Naive B cell (primary cell): ENCODE data around the gene MFSD2B. TPM values are rescaled to one million over a fixed set of nuclear protein-coding genes. Genes with fewer than 3 reads are reported as not detected.
"Not testable (repeated sequence)": the region's sequence is repeated elsewhere in the genome, so short reads cannot be mapped to it uniquely, and the experiment has no call there.

ENCODE experiments used
- ATAC-seq, 2 donors: fragments of 150-1000 bp; cut with Tn5 transposase; 2 replicates each; pipeline ENCODE4 v1.10.0; 2021; ENCODE audit warnings: low read depth in 2 of 2, mild to moderate bottlenecking in 2 of 2, moderate library complexity in 2 of 2
- DNase-seq: peaks from one replicate; pipeline ENCODE4 v3.0.0; 2022
- H3K27ac Mint-ChIP-seq, 6 donors: one replicate each; pipeline ENCODE4 v1.8.0; 2020 to 2022; ENCODE audit warnings: mild to moderate bottlenecking in 6 of 6, mixed read lengths in 6 of 6, moderate library complexity in 5 of 6, inconsistent platforms in 2 of 6
- H3K27me3 Mint-ChIP-seq, 3 donors: one replicate each; pipeline ENCODE4 v1.8.0; 2021 to 2022; ENCODE audit warnings: mixed read lengths in 3 of 3, mild to moderate bottlenecking in 1 of 3
- H3K36me3 Mint-ChIP-seq, 2 donors: one replicate each; pipeline ENCODE4 v1.8.0; 2020 to 2022; ENCODE audit warnings: mixed read lengths in 2 of 2, inconsistent platforms in 1 of 2, mild to moderate bottlenecking in 1 of 2
- H3K4me1 Mint-ChIP-seq, 3 donors: one replicate each; pipeline ENCODE4 v1.8.0; 2020 to 2022; ENCODE audit warnings: mixed read lengths in 3 of 3, inconsistent platforms in 1 of 3, mild to moderate bottlenecking in 1 of 3, moderate library complexity in 1 of 3
- H3K4me3 Mint-ChIP-seq, 8 donors: one replicate each; pipeline ENCODE4 v1.8.0; 2020 to 2022; ENCODE audit warnings: mild to moderate bottlenecking in 8 of 8, mixed read lengths in 8 of 8, moderate library complexity in 8 of 8, inconsistent platforms in 2 of 8
- H3K9me3 Mint-ChIP-seq, 7 donors: one replicate each; pipeline ENCODE4 v1.8.0; 2020 to 2022; ENCODE audit warnings: mixed read lengths in 7 of 7, mild to moderate bottlenecking in 5 of 7, inconsistent platforms in 2 of 7, moderate library complexity in 1 of 7
- polyA plus RNA-seq, 6 donors: library from polyadenylated mRNA; unstranded; fragments of 300-500 nt; fragmentation: Illumina TruSeq; gene quantifications; one replicate each; pipeline ENCODE4 v1.2.3, GENCODE V29; 2021; ENCODE audit warnings: low read depth in 6 of 6

MFSD2B gene
- polyA plus RNA-seq, 6 donors from 2014 or later = 0.27 to 0.74 TPM; not detected in 4

GRCh38 chr2:24024018-24024417, 14.1 kb downstream of the MFSD2B start:
- H3K27ac Mint-ChIP-seq = no peak overlapping the region
- no peaks in the 10 kb centered on the region for H3K27me3 Mint-ChIP-seq
- no peaks in the 10 kb centered on the region for H3K4me1 Mint-ChIP-seq

GRCh38 chr2:24024996-24025663, 15.2 kb downstream of the MFSD2B start:
- H3K4me1 Mint-ChIP-seq = no peaks in the 10 kb centered on the region
- no peaks in the 10 kb centered on the region for H3K9me3 Mint-ChIP-seq
- no peak overlapping the region for H3K4me3 Mint-ChIP-seq
- peaks cover 9 to 15% of the 10 kb centered on the region in 2 donors for H3K36me3 Mint-ChIP-seq
- ATAC-seq (no peak), DNase-seq (no peak)
- peak overlapping the region in 2 of 6 donors; percentile 49 to 56 for H3K27ac Mint-ChIP-seq
- no peaks in the 10 kb centered on the region for H3K27me3 Mint-ChIP-seq

More at GRCh38 chr2:24024018-24024417, 14.1 kb downstream of the MFSD2B start:
- no peak for DNase-seq
- Mint-ChIP-seq H3K36me3 (peaks cover 4 to 9% of the 10 kb centered on the region in 2 donors), H3K9me3 (no peaks in the 10 kb centered on the region), H3K4me3 (no peak overlapping the region)
- no peak for ATAC-seq

- no peak overlapping the region for H3K4me3 Mint-ChIP-seq
- peaks cover 9 to 20% of the 10 kb centered on the region in 2 donors for H3K36me3 Mint-ChIP-seq
- no peaks in the 10 kb centered on the region for H3K9me3 Mint-ChIP-seq
- no peak for ATAC-seq
- no peak for DNase-seq
- no peaks in the 10 kb centered on the region for H3K4me1 Mint-ChIP-seq
- no peaks in the 10 kb centered on the region for H3K27me3 Mint-ChIP-seq
- H3K27ac Mint-ChIP-seq = no peak overlapping the region
Observed at GRCh38 chr2:24026233-24026632, 16.3 kb downstream of the MFSD2B start.

- Mint-ChIP-seq H3K4me1 (peaks cover 4 to 7% (median 4%) of the 10 kb centered on the region in 3 donors), H3K27me3 (no peaks in the 10 kb centered on the region), H3K27ac (peak overlapping the region in 1 of 6 donors; percentile 64), H3K36me3 (peaks cover 0 to 5% of the 10 kb centered on the region in 2 donors), H3K9me3 (no peaks in the 10 kb centered on the region), H3K4me3 (no peak overlapping the region)
- ATAC-seq = no peak
- no peak for DNase-seq
Observed at GRCh38 chr2:24038786-24039499, 29.1 kb downstream of the MFSD2B start.

GRCh38 chr2:24040511-24040910, 30.6 kb downstream of the MFSD2B start:
- Mint-ChIP-seq H3K9me3 (no peaks in the 10 kb centered on the region), H3K36me3 (peaks cover 0 to 5% of the 10 kb centered on the region in 2 donors), H3K4me3 (no peak overlapping the region), H3K27ac (no peak overlapping the region), H3K27me3 (no peaks in the 10 kb centered on the region), H3K4me1 (peaks cover 9 to 12% (median 11%) of the 10 kb centered on the region in 3 donors)
- DNase-seq = no peak
- ATAC-seq = no peak

- H3K9me3 Mint-ChIP-seq, H3K36me3 Mint-ChIP-seq, H3K27ac Mint-ChIP-seq, DNase-seq, ATAC-seq, H3K4me3 Mint-ChIP-seq, H3K27me3 Mint-ChIP-seq: not testable (repeated sequence)
- peaks cover 11 to 26% (median 24%) of the 10 kb centered on the region in 3 donors for H3K4me1 Mint-ChIP-seq
Observed at GRCh38 chr2:24043133-24043532, 33.2 kb downstream of the MFSD2B start.

- Mint-ChIP-seq H3K36me3 (no peaks in the 10 kb centered on the region), H3K27ac (no peak overlapping the region), H3K9me3 (no peaks in the 10 kb centered on the region), H3K4me1 (peaks cover 19 to 33% (median 24%) of the 10 kb centered on the region in 3 donors), H3K4me3 (peak overlapping the region in 6 of 8 donors; percentile 88 to 100 (median 96)), H3K27me3 (no peaks in the 10 kb centered on the region)
- DNase-seq = no peak
- ATAC-seq = no peak
Observed at GRCh38 chr2:24045511-24046508, 35.9 kb downstream of the MFSD2B start.

GRCh38 chr2:24046599-24046929, 36.7 kb downstream of the MFSD2B start:
- Mint-ChIP-seq H3K9me3 (no peaks in the 10 kb centered on the region), H3K27ac (no peak overlapping the region)
- ATAC-seq = no peak

GRCh38 chr2:24046930-24047702, 37.2 kb downstream of the MFSD2B start, which contains the start of gene WDCP:
WDCP (minus strand) TSS chr2:24047391; CDS start chr2:24039494, 7,897 bp downstream.
- peak within 1 kb of the TSS; percentile 83 to 98 (median 92) for H3K27ac Mint-ChIP-seq
- H3K4me3 Mint-ChIP-seq = peak within 1 kb of the TSS; percentile 88 to 100 (median 98)
- DNase-seq (peak; percentile 92), ATAC-seq (peak; percentile 99)
- no peaks in the 10 kb centered on the region for H3K36me3 Mint-ChIP-seq
- H3K4me1 Mint-ChIP-seq = peaks cover 19 to 33% (median 24%) of the 10 kb centered on the region in 3 donors
- H3K27me3 Mint-ChIP-seq = no peaks in the 10 kb centered on the region
- no peaks in the 10 kb centered on the region for H3K9me3 Mint-ChIP-seq

More at GRCh38 chr2:24046599-24046929, 36.7 kb downstream of the MFSD2B start:
- Mint-ChIP-seq H3K27me3 (no peaks in the 10 kb centered on the region), H3K4me3 (peak overlapping the region; percentile 88 to 100 (median 98)), H3K4me1 (peaks cover 19 to 33% (median 24%) of the 10 kb centered on the region in 3 donors), H3K36me3 (no peaks in the 10 kb centered on the region)
- DNase-seq = no peak

GRCh38 chr2:24047703-24048033, 37.8 kb downstream of the MFSD2B start:
- Mint-ChIP-seq H3K27ac (peak overlapping the region in 4 of 6 donors; percentile 13 to 98 (median 88)), H3K4me1 (peaks cover 19 to 33% (median 24%) of the 10 kb centered on the region in 3 donors), H3K27me3 (no peaks in the 10 kb centered on the region), H3K36me3 (no peaks in the 10 kb centered on the region), H3K9me3 (no peaks in the 10 kb centered on the region), H3K4me3 (peak overlapping the region; percentile 88 to 100 (median 98))
- DNase-seq (no peak), ATAC-seq (no peak)

GRCh38 chr2:24048769-24049484, 39.0 kb downstream of the MFSD2B start:
- H3K27me3 Mint-ChIP-seq = peaks cover 0 to 2% (median 0%) of the 10 kb centered on the region in 3 donors
- H3K4me1 Mint-ChIP-seq = peaks cover 19 to 33% (median 24%) of the 10 kb centered on the region in 3 donors
- H3K27ac Mint-ChIP-seq = peak overlapping the region in 2 of 6 donors; percentile 21 to 38
- H3K9me3 Mint-ChIP-seq = no peaks in the 10 kb centered on the region
- ATAC-seq (no peak), DNase-seq (no peak)
- peak overlapping the region in 3 of 8 donors; percentile 88 to 99 (median 92) for H3K4me3 Mint-ChIP-seq
- H3K36me3 Mint-ChIP-seq = no peaks in the 10 kb centered on the region

- Mint-ChIP-seq H3K27ac (peak within 1 kb of the TSS in 2 of 6 donors; percentile 21 to 38), H3K27me3 (peaks cover 0 to 7% (median 0%) of the 10 kb centered on the region in 3 donors), H3K4me1 (peaks cover 19 to 33% (median 24%) of the 10 kb centered on the region in 3 donors), H3K4me3 (peak within 1 kb of the TSS in 3 of 8 donors; percentile 88 to 99 (median 92)), H3K9me3 (no peaks in the 10 kb centered on the region), H3K36me3 (no peaks in the 10 kb centered on the region)
- DNase-seq (peak; percentile 45), ATAC-seq (peak in 1 of 2 donors; percentile 5)
Observed at GRCh38 chr2:24049485-24050021, 39.7 kb downstream of the MFSD2B start, which contains the start of gene FKBP1B. FKBP1B (plus strand) TSS chr2:24049741; CDS start chr2:24049850, 109 bp downstream.
